Glomerular endothelial cell (primary cell): ENCODE measurements around the gene KCNQ5. TPM values are rescaled to one million over a fixed set of nuclear protein-coding genes. Genes with fewer than 3 reads are reported as not detected.

Experiments used
- DNase-seq: peaks from one replicate; pipeline ENCODE4 v3.0.0-alpha.2; 2011; ENCODE audit warnings: low read depth, low spot score; ENCODE audit errors: extremely low read depth
- total RNA-seq: library from RNA; depleted of rRNA; stranded (reverse); fragments of >200 nt; gene quantifications from 2 replicates; pipeline ENCODE4 v1.2.3, GENCODE V29; 2015

Gene KCNQ5
- total RNA-seq, 1 donor from 2014 or later, result 1.1 TPM

DNA sequence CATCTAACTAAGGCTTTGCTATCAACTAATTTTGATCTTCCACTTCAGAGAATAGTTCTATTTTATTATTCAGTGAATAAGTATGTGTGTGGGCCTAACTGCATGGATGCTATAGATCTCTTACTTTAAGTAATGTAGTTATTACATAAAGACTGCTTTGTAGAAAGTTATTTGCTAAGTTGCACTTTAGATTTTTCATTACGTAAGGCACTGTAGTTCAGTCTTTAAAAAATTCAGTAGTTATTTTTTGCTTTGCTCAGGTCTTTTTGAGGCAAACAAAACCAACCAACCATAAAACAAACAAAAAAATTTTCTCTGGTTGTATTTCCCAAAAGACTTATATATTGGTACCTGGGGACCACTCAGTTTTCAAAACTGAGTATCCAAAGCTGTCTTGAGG lies 53.0 kb downstream of the KCNQ5 start:
- no peak for DNase-seq

- no peak for DNase-seq
Observed at GRCh38 chr6:72675396-72675795, 53.5 kb downstream of the KCNQ5 start.

- DNase-seq, result no peak
Observed at GRCh38 chr6:72676995-72677394, 55.1 kb downstream of the KCNQ5 start.

DNA sequence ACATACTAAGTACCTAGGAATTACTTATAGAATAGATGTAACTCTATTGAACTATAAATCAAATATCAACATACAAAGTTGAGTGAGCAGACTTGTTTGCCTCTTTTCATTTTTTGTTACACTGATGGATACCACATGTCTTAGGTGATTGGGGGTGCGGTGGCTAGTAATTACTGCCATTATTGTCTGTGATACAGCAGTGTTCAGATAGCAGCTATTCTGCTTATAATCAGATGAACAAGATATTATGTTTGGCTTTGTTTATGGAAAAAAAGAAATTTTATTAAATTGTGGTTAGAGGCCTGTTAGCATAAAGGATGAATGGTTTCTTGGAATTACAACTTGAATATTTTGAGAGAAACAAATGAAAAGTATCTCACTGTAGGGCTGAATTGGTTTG lies 55.9 kb downstream of the KCNQ5 start:
- DNase-seq, result no peak

DNA sequence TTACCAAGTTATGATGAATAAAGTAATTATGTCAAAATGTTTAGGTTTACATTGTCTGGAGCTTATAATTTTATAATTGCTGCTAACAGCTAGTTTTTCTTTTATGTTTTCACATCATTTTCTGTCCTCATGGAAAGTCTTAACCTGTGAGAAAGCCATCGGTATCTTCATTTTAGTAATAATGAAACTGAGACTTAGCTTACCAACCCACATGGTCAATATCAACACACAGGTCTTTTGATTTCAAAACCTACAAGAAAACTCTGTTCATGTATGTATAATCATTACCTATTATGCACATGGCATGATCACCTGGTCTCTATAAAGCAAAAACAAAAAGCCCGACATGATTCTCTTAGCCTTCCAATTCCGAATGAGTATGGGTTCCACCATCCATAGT lies 61.9 kb downstream of the KCNQ5 start:
- DNase-seq, result no peak

GRCh38 chr6:72689107-72689954 lies 67.5 kb downstream of the KCNQ5 start:
- DNase-seq, result no peak

GRCh38 chr6:72691249-72691648 lies 69.4 kb downstream of the KCNQ5 start:
- no peak for DNase-seq

GRCh38 chr6:72696055-72696454 lies 74.2 kb downstream of the KCNQ5 start:
- no peak for DNase-seq

DNA sequence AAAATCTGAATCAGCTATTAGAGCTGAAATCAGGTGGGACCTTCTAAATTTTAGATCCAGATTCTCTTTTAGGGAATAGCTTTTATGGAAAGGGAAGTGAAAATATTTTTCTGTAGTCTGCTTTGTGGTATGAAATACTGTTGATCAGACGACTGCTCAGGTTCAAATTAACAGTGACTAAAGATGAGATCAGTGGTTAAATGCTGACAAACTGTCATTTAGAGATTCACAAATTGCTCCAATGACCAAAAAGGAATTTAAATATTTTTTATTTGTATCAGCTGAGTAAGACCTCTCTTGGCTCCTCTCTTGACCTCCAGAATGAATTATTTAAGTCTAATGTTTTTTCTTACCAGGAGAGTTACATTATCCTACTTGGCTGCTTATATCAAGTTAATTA lies 77.3 kb downstream of the KCNQ5 start:
- DNase-seq, result no peak

GRCh38 chr6:72702421-72702820 lies 80.6 kb downstream of the KCNQ5 start:
- no peak for DNase-seq

GRCh38 chr6:72703093-72703492 lies 81.2 kb downstream of the KCNQ5 start:
- DNase-seq, result no peak

- no peak for DNase-seq
Observed at GRCh38 chr6:72704979-72705378, 83.1 kb downstream of the KCNQ5 start.

DNA sequence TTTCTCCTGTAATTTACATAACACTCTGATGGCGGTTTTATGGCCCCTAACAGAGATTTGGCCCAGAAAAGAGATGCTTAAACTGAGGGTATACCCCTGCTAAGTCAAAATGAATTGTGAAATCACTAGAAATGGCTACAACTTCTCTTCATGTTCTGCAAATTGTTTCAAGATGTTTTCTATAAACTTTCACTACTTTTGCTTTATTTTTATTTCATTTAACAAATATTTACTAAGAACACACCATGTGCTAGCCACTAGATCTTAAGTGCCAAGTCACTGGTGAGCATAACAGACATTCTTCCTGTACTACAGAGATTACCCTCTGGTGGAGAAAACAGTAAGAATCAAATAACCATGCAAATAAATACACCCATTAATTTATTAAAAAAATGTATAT lies 87.6 kb downstream of the KCNQ5 start:
- no peak for DNase-seq

- no peak for DNase-seq
Observed at GRCh38 chr6:72711731-72712130, 89.9 kb downstream of the KCNQ5 start.

- DNase-seq, result no peak
Observed at GRCh38 chr6:72712910-72713309, 91.0 kb downstream of the KCNQ5 start.

DNA sequence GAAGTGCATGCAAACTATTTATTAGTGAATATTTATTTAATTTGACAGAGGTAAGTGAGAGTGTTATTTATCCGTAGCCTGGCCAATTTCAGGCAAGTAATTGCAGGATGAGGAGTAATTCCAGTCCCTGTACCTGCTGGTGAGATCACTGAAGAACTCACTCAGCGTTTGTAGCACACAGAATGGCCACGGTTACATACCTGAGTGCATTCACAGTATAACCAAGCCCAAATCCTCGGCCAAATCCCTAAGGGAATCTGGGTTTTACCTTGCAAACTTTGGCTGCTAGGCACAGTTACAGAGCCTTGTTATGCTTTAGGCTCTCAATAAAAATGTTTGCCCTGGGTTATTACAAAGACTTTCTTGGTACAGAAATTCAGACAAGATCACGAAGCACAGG lies 93.3 kb downstream of the KCNQ5 start:
- no peak for DNase-seq

- DNase-seq, result no peak
Observed at GRCh38 chr6:72716916-72717315, 95.1 kb downstream of the KCNQ5 start.

DNA sequence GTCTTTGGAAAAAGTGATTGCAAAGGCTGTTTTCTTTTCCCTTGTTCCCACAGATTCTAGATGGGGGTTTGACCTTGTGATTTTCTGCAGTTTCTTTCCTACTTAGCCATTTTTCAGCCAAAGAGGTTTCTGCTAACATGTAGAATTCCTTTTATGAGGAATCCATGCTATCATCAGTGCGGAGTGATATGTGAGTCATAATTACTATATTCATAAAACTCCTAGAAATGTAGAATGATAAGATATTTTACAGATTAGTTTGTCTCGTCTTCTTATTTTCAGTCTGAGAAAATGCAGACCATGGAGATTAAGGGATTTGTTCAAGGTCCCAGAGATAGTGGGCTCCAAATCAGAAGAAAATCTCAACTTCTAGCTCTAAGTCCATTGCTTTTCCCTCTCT lies 98.6 kb downstream of the KCNQ5 start:
- no peak for DNase-seq

DNA sequence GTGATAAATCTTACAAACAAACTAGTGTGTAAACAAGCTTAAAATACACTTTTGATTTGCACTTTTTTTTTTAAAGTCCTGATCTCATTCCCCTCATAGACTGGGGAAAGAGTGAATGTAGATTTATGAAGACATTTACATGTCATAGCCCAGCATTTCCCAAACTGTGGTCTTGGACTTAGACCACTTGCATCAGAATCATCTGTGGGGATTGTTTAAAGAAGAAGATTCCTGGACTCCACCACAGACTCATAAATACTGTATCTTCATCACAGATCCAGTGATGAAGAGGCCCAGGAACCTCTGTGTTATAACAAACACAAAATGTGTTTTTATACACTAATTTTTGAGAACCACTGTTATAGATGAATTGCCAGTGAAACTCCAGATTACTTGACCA lies 99.5 kb downstream of the KCNQ5 start:
- DNase-seq, result no peak

GRCh38 chr6:72724545-72724944 lies 102.7 kb downstream of the KCNQ5 start:
- no peak for DNase-seq

DNA sequence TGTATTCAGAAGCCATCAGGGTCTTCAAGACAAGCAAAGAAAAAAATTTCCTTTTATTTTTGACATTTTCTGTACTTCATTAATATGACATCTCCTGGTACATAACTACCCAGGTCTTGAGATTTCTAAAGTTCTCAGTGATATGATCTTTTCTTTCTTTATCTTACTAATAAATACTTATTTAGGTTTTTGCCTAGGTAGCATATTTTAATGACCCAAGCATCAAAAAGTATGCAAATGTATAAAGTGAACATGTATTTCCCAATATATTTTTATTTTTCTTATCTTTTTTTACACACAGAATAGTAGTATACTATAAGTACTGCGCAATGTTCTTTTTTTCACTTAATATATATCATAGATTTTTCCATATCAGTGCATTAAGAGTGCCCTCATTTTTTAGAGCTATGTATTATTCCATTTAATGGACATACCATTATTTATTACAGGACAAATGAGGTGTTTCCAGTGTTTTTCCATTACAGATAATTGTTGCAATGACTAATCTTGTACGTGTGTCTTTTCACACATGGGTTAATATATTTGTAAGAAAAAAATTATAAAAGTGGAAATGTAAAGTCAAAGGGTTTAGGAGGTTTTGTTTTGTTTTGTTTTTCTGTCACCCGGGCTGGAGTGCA lies 107.0 kb downstream of the KCNQ5 start:
- DNase-seq, result no peak

- DNase-seq, result no peak
Observed at GRCh38 chr6:72733045-72733444, 111.2 kb downstream of the KCNQ5 start.
